Measurements from ENCODE around the gene SFXN3.
A peak's percentile ranks its signal among the peaks of the same experiment; 100 is the strongest.
"Not testable (repeated sequence)": the region's sequence is repeated elsewhere in the genome, so short reads cannot be mapped to it uniquely, and the experiment has no call there.

The SFXN3 gene

GRCh38 chr10:101015582-101015973 lies 15.5 kb upstream of the SFXN3 start:
- DNase-seq (ENCODE audit: low spot score), result no peak

DNA sequence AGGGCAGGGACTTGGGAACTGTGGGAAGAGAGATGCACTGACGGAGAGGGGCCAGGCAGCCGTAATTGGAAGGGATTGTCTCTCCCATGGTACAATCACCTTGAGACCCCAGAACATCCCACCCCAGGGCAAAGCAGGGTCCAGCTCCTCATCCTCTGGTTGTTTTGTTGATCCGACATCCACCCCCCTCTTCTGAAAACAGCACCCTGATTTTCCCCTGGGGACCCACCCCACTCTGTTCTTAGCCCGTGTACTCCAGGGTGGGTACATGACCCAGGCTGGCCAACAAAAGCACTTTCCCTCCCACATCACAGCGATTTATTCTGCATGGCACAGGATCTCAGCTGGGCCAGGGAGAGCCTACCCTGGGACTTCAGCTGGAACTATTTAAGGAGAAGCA lies 14.2 kb upstream of the SFXN3 start:
- DNase-seq (ENCODE audit: low spot score), result no peak

DNA sequence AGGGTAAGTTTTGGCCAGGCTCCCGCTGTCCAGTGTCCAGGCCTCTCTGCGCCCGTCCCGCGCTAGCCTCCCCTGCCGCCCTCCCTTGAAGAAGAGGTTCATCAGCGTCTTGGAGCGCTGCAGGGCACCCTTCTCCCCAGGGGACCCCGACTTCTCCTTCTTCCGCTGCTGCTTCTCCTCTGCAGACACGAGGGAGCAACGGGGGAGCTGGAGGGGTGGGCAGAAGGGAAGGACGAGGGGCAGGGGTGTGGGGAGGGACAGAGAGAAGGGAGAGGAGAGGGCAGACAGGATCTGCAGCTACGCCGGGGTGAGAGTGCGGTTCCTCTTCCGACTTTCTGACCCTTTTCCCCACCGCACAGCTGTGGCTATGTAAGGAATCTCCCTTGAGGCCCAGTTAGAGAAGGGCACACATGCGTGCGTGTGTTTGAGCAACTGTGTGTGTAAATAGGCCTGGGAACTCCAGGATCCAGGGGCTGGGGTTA lies 12.9 kb upstream of the SFXN3 start:
- DNase-seq (ENCODE audit: low spot score), result no peak

GRCh38 chr10:101018600-101019439 lies 12.2 kb upstream of the SFXN3 start:
- peak; percentile 93 for DNase-seq (ENCODE audit: low spot score)

DNA sequence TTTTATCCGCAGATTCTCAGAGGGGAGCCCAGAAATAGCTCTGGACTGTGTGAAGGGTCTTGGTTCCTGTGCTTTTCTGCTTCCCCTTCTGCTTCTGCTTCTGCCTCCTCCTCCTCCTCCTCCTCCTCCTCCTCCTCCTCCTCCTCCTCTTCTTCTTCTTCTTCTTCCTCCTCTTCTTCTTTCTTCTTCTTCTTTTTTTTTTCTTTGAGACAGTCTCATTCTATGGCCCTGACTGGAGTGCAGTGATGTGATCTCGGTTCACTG lies 11.7 kb upstream of the SFXN3 start:
- DNase-seq (ENCODE audit: low spot score), result no peak

DNA sequence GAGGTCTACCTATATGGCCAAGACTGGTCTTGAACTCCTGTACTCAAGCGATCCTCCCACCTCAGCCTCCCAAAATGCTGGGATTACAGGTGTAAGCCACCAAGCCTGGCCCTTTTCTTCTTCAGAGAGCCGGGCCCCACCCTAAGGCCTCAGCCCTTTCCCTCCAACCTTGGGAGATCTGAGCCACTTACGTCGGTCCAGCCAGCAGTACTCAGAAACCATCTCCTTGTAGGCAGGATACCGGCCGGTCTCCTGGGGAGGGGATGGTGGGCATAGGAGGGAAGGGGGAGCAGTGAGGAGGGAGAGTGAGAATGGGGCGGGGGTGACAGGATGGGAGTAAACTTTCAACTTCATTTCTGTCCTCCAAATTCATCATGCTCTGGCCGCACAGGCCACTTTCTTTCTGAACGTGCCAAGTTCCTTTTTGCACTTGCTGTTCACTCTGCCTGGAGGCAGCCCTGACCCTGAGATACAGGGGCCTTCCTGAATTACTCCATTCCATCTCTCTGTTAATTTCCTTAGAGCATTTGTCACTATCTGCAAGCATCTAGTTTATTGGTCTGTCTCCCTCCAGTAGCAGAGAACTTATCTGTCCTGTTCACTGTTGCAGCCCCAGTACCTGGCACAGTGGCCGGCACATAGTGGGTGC lies 10.5 kb upstream of the SFXN3 start:
- DNase-seq (ENCODE audit: low spot score), result no peak

DNA sequence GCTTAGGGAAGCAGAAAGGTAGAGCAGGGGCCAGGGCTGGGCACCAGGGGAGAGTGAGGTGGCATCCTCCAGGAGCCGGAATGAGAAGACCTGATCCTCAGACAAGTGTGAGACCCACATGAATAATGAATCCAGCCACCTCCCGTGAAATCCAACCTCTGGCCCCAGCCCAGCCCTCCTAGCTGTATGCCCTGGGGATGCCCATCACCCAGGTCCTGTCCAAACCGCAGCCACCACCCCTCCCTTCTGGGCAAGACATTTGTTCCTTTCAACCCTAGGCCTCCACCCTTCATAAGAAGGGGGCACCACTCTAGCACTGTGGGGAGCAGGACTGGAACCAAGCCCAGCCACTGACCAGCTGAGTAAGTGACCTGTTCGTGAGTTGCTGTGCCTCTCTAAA lies 9.8 kb upstream of the SFXN3 start:
- no peak for DNase-seq (ENCODE audit: low spot score)

DNA sequence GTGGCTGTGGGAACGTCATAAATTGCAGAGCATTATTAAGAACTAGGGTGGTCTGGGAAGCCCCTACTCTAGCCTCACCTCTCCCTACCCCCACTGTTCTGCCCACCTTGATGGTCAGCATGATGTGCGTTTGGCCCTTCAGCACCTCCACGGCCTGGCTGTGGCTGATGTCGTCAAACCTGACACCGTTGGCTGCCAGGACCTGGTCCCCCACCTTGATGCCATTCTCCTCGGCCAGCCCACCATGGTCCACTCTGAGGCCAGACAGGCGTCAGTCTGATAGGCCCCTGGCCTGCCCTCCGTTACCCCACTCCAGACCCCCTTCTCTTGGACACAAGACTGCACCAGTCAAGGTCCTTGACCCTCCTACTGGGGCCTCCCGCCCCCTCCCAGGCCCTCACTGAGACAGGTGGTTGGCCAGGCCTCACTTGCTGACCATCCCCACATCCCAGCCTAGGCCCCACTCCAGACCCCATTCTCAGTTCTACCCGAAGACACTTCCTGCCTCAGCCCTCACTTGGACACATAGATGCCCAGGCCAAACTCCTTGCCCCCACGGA lies 9.3 kb upstream of the SFXN3 start:
- DNase-seq (ENCODE audit: low spot score), result no peak

DNA sequence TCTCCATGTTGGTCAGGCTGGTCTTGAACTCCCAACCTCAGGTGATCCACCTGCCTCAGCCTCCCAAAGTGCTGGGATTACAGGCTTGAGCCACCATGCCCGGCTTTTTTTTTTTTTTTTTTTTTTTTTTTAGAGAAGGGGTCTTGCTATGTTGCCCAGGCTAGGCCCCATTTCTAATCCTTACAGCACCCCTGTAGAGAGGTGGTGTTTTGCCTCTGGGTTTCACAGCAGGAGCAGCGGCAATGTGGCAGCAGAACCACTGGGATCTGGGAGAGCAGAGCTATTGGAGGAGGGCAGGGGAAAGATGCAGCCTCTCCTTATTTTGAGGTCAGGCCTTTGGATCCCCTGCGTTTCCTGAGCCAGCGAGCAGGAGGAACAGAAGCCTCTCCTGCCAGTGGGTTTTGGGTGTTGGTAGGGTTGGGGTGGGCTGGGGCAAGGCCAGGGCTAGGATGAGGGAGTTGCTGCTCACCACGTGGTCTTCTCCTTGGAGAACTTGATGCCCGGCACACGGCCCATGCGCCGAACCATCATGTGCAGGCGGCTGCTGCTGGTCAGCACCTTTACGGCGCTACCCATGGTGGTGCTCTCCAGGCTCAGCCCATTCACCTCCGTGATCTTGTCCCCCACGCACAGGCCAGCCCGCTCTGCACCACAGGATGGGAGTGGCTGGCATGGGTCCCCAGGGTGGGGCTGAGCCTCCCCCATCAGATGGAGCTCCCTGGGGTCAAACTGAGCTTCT lies 7.9 kb upstream of the SFXN3 start:
- DNase-seq (ENCODE audit: low spot score), result no peak

DNA sequence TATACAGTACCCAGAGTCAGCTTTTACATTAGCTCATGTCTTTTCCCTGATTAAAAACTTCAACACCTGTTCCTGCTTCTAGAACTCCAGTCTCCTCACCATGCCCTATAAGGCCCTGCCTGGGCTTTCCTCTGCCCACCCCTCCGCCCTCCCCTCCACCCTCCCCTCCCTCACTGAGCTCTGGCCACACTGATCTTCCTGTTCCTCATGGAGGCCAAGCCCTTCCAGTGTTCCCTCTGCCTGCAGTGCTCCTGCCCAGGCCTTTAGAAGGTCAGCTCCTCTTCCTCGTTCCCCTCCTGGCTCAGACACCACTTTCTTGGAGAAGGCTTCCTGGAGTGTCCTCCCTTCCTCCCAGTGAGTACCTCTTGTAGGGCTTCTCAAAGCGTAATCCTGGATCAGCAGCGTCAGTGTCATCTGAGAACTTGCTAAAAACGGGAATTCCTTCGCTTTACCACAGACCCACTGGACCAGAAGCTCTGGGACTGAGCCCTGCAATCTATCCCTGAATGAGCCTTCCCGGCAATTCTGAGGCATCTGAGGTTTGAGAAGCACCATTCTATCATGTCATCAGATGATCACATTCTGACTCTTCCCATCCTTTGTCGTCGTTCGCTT lies 3.8 kb upstream of the SFXN3 start:
- no peak for DNase-seq (ENCODE audit: low spot score)

GRCh38 chr10:101028446-101029337 lies 2.3 kb upstream of the SFXN3 start:
- DNase-seq (ENCODE audit: low spot score), result no peak

DNA sequence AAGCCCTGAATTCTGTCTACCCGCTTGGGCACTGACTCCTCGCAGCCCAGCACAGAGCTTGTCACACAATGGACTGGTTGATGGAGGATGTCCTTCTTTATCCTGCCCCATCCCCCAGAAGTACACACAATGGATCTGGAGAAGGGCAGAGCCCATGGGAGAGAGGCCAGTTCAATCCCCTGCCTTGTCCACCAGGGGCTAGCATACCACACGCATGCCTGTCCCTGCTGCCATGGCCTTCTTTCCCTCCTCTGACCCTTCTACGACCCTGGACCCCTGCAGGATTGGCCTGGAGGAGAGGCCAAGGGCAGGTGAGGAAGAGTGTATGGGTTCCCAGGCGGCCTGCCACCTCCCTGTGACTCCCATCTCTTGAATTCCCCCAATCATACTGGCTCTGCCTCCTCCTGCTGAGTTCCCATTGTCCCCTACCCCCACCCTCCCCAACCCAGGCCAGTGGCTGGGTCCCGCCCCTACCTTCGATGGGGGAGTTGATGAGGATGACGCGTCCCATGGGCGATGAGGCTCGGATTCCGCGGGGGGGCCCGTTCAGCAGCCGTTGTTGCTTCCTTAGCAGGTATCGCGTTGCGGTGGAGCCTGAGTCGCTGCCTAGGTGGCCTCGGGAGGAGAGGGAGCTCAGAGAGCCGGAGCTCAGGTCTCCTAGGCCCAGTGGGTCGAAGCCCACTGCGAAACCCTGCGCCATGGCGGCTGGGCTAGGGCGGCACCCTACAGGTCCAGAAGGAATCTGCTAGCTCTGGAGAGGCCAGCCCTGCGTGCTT lies 1.3 kb upstream of the SFXN3 start:
- no peak for DNase-seq (ENCODE audit: low spot score)

DNA sequence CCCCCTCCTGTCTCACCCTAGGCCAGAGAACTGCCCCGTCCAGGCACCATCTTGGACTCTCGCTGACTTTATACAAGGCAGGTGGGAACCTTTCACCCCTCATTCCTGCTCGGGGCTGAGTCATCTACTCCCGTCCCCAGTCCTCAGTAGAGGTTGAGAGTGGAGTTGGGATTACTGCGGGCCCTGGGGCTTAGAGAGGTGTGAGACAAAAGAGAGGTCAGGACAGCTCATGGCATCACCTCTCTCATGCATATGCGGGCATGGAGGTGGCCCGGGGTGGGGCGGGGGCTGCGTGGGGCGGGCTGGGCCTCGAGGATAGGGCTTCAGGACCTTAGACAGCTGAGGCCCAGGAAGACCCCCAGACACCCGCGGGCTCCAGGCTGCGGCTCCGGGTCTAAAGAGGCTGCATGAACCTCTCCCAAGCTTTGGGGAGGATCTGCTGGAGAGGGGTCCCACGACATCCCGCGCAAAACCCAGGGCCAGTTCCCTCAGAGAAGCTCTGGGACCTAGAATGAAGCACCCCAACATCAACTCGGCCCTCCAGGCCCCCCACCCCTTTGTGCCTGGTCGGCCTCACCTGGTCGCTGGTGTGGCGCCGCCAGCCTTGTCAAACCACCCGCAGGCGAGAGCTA lies 422 bp upstream of the SFXN3 start:
- no peak for DNase-seq (ENCODE audit: low spot score)

- DNase-seq (ENCODE audit: low spot score), result peak; percentile 87
Observed at GRCh38 chr10:101031796-101032636, 982 bp downstream of the SFXN3 start.

DNA sequence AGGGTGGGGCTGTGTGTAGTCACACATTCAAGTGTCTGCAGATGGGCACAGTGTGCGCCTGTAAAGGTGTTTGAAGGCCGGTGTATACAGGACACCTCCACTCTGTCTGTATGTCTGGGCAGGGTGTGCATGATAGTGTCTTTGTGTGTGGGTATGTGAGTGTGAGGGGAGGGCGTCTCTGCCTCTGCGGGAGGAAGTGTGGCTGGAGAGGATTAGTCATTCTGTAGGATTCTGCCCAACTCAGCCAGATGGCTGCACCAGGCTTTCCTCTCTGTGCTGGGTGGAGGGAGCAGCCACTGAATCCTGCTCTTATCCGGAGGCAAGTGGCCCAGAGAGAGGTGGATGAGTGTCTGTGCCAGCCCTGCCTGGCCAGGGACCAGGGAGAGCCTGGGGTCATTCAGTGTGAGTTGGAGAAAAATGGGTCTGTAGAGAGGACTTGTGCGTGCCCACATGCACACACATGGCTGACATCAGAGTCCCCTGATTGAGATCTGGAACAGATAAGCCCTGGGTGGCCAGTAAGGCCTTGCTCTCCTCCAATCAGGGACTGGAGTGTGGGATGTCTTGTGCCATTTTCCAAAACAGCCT lies 1.7 kb downstream of the SFXN3 start:
- peak; percentile 88 for DNase-seq (ENCODE audit: low spot score)

DNA sequence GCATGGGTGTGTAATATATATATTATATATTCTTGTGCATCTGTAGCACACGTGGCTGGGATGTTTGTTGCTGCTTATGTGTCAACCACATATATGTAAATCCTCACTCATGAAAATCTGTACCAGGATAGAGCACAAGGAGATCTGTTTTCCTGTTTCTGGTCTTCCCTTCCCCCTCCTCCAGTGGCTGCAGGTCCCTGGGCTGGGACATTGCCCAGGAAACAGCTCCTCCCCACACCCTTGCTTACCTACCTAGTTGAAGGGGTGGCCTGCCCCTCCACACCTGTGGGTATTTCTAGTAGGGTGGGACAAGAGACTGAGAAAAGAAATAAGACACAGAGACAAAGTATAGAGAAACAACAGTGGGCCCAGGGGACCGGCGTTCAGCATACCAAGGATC lies 2.2 kb downstream of the SFXN3 start:
- DNase-seq (ENCODE audit: low spot score), result no peak

- DNase-seq (ENCODE audit: low spot score), result not testable (repeated sequence)
Observed at GRCh38 chr10:101034404-101034803, 3.4 kb downstream of the SFXN3 start.

DNA sequence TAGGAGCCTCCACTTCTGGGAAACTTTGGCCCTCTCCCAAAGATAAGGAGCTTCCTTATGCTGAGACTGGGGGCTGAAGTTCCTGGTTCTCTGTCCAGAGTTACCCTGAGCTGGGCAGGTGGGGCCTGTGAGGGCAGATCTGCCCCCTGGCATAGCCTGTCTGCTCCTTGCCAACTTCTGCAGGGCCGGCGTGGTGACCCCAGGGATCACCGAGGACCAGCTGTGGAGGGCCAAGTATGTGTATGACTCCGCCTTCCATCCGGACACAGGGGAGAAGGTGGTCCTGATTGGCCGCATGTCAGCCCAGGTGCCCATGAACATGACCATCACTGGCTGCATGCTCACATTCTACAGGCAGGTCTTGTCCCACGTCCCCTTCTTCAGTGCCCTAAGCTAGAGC lies 4.3 kb downstream of the SFXN3 start:
- no peak for DNase-seq (ENCODE audit: low spot score)
